ENCODE results near the gene ADGRG7.
"Not testable (repeated sequence)": the region's sequence is repeated elsewhere in the genome, so short reads cannot be mapped to it uniquely, and the experiment has no call there.

ADGRG7 gene

GRCh38 chr3:100665230-100665629 lies 55.8 kb downstream of the ADGRG7 start:
- TF ChIP-seq, protein P1, sequence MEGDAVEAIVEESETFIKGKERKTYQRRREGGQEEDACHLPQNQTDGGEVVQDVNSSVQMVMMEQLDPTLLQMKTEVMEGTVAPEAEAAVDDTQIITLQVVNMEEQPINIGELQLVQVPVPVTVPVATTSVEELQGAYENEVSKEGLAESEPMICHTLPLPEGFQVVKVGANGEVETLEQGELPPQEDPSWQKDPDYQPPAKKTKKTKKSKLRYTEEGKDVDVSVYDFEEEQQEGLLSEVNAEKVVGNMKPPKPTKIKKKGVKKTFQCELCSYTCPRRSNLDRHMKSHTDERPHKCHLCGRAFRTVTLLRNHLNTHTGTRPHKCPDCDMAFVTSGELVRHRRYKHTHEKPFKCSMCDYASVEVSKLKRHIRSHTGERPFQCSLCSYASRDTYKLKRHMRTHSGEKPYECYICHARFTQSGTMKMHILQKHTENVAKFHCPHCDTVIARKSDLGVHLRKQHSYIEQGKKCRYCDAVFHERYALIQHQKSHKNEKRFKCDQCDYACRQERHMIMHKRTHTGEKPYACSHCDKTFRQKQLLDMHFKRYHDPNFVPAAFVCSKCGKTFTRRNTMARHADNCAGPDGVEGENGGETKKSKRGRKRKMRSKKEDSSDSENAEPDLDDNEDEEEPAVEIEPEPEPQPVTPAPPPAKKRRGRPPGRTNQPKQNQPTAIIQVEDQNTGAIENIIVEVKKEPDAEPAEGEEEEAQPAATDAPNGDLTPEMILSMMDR (IDR thresholded peaks at IDR 0.05; ENCODE audit: low read depth, low read length), result no peak
- H3K4me3 ChIP-seq (ENCODE audit: low read depth, low read length), result no peak overlapping the region

- not testable (repeated sequence) for H3K4me3 ChIP-seq (ENCODE audit: low read depth, low read length)
Observed at GRCh38 chr3:100666699-100667098, 57.3 kb downstream of the ADGRG7 start.

DNA sequence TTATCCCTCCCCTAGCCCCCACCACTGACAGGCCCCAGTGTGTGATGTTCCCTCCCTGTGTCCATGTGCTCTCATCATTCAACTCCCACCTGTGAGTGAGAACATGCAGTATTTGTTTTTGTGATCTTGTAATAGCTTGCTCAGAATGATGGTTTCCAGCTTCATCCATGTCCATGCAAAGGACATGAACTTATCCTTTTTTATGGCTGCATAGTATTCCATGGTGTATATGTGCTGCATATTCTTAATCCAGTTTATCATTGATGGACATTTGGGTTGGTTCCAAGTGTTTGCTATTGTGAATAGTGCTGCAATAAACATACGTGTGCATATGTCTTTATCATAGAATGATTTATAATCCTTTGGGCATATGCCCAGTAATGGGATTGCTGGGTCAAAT lies 57.9 kb downstream of the ADGRG7 start:
- H3K4me3 ChIP-seq (ENCODE audit: low read depth, low read length), result not testable (repeated sequence)

- not testable (repeated sequence) for H3K4me3 ChIP-seq (ENCODE audit: low read depth, low read length)
Observed at GRCh38 chr3:100670995-100671394, 61.6 kb downstream of the ADGRG7 start.

DNA sequence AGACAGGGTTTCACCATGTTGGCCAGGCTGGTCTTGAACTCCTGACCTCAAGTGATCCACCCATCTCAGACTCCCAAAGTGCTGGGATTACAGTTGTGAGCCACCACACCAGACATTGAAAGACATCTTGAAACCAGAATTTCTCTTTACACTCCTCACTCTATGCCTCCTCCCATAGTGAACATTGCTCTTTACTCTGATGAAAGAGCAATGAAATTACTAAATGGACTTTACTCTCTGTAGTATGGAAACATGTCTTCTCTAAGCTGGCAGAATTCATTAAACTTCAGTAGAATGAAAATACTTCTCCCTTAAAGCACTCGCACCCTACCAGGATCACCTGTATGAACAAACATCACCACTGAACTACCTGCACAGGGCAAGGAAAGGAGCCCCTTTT lies 72.1 kb downstream of the ADGRG7 start:
- H3K4me3 ChIP-seq (ENCODE audit: low read depth, low read length), result no peak overlapping the region
- TF ChIP-seq, protein P1 (IDR thresholded peaks at IDR 0.05; ENCODE audit: low read depth, low read length), result no peak

DNA sequence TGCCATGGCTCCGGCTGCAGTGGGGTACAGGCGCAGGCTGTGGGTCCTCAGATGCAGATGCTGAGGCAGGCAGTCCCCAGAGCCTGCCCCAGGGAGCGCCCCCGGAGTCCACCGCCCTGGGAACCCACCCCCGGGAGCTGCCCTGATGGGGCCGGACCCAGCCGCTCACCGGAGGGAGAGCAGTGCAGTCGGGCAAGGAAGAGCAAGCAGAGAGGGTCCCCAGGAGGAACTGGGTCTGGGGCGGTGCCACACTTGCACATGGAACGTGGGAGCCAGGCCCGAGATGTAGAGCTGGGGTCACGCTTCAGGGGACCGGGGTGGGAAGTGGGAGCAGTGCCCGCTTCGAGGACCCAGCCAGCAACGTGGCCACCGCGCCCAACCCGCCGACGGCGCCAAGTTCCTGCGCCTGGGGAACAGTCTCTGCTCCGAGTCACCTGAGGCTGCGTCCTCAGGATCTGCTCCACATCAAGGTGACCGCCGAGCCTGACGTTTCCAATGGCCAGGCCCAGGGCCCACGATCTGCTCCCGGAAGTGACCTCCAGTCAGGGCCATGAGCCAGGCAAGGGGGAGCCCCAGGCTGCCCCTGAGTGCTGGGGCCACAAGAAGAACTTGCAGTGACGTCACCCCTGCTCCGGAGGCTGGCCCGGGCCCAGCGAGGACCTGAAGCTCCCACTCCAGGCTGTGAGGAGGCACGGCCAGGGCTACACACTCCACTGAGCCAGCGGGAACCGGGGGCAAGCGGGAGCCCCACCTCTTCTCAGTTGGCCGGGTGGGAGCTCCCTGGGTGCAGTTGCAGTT lies 72.9 kb downstream of the ADGRG7 start:
- TF ChIP-seq, protein P1 (IDR thresholded peaks at IDR 0.05; ENCODE audit: low read depth, low read length), result no peak
- H3K4me3 ChIP-seq (ENCODE audit: low read depth, low read length), result no peak overlapping the region

DNA sequence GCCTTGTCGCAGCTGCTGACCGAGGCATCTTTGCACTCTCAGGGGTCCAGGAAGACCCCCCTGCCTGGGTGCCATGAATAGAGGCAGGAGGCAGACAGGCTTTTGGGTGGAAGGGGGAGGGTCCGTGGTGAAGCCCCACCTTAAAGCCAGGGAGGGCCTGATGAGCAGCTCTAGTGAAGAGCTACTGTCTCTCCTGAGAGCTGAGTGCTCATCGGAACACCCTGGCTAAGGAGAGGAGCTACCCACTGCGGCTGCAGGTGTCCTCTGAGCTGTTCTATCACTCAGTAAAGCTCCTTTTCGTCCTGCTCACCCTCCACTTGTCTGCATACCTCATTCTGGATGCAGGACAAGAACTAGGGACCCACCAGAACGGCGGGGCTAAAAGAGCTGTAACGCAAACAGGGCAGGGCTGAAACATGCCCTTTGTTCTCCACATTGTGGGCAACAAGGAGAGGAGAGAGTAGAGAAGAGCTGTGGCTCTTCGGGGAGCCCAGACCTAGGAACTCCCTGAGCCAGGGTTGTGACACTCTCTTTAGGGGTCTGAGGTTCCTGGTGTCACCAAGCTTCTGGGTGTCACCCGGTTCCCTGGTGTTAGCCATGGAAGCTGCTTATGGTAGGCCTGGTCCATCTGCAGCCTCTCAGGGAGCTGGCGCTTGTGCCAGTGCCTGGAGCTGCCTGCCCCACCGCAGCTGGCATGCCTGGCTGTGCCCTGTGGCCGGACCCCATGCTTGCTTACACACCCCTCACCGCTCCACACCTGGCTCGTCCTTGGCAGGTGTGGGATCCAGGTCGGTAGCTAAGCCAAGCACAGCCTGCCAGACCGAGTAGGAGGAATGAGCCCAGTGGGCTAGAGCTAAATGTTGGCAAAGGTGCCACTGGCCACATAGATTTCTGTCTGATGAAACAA lies 73.7 kb downstream of the ADGRG7 start:
- TF ChIP-seq, protein P1 (IDR thresholded peaks at IDR 0.05; ENCODE audit: low read depth, low read length), result no peak
- no peak overlapping the region for H3K4me3 ChIP-seq (ENCODE audit: low read depth, low read length)

DNA sequence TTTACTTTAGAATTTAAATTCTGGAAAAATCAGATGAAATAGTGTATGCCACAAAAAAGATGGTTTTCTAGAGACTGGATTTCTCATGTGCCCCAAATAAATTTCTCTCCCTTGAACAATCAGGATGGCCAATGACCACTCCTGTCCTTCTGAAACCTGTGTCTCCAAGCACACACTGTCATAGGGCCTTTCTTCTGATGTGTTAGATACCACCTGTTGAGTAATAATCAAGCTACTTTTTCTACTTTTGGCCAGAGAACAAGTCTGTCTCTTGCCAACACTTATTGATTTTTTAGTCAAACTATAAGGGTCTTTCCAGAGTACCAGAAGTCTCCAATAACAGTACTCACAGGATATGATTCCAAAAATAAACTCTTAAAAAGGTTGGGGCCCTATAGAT lies 83.8 kb downstream of the ADGRG7 start:
- H3K4me3 ChIP-seq (ENCODE audit: low read depth, low read length), result no peak overlapping the region
- TF ChIP-seq, protein P1 (IDR thresholded peaks at IDR 0.05; ENCODE audit: low read depth, low read length), result no peak

All from WI38 (cell line).